CD14-positive monocyte (primary cell): ENCODE results near the gene BEST4. TPM values are rescaled to one million over a fixed set of nuclear protein-coding genes. Genes with fewer than 3 reads are reported as not detected.

Experiments
- DNase-seq, 3 donors: peaks; one replicate each; pipeline ENCODE4 v3.0.0-alpha.2; 2011 to 2022
- H2AFZ ChIP-seq: 2 replicates; pipeline ENCODE4 v1.6.0; 2012; ENCODE audit warnings: mild to moderate bottlenecking, low read depth, low read length, inconsistent platforms; ENCODE audit not compliant: insufficient read depth, poor library complexity, severe bottlenecking
- H3K27ac ChIP-seq, 2 donors: 1 replicate in 1 of 2; 2 replicates in 1 of 2; pipeline ENCODE4 v1.5.1; 2012 to 2013; ENCODE audit warnings: low read length in 2 of 2, control low read depth in 1 of 2, inconsistent platforms in 1 of 2, low read depth in 1 of 2, mild to moderate bottlenecking in 1 of 2
- H3K27me3 ChIP-seq, 2 donors: one replicate each; pipeline versions ENCODE4 v1.6.0 to v1.6.1; 2011 to 2013; ENCODE audit warnings: low read length in 2 of 2; ENCODE audit not compliant: control insufficient read depth in 2 of 2, insufficient read depth in 2 of 2
- H3K36me3 ChIP-seq, 2 donors: replicated peaks in 1 of 2; 1 replicate in 1 of 2; 2 replicates in 1 of 2; pipeline versions ENCODE4 v1.5.1 to v1.6.1; 2012 to 2013; ENCODE audit warnings: low read length in 2 of 2, control low read depth in 1 of 2, inconsistent platforms in 1 of 2, mild to moderate bottlenecking in 1 of 2; ENCODE audit not compliant: insufficient read depth in 2 of 2, control insufficient read depth in 1 of 2
- H3K4me1 ChIP-seq, 2 donors: 1 replicate in 1 of 2; 2 replicates in 1 of 2; pipeline versions ENCODE4 v1.5.1 to v1.6.1; 2012 to 2013; ENCODE audit warnings: low read length in 2 of 2, control low read depth in 1 of 2, inconsistent platforms in 1 of 2, mild to moderate bottlenecking in 1 of 2, moderate library complexity in 1 of 2; ENCODE audit not compliant: insufficient read depth in 2 of 2, control insufficient read depth in 1 of 2
- H3K4me2 ChIP-seq: replicated peaks from 2 replicates; pipeline ENCODE3; 2012; ENCODE audit warnings: low read length, moderate library complexity, mild to moderate bottlenecking; ENCODE audit not compliant: poor library complexity, severe bottlenecking; ENCODE audit errors: extremely low read depth
- H3K4me3 ChIP-seq, 3 experiments: fragments of 200-600 bp in 1 of 3; sonication (generic) in 1 of 3; replicated peaks in 1 of 3; 1 replicate in 2 of 3; 2 replicates in 1 of 3; pipeline ENCODE4 v1.5.1; 2011 to 2013; ENCODE audit warnings: low read length in 3 of 3, mild to moderate bottlenecking in 3 of 3, control low read depth in 2 of 3, low read depth in 2 of 3, inconsistent platforms in 1 of 3, moderate library complexity in 1 of 3
- H3K79me2 ChIP-seq: 2 replicates; pipeline ENCODE4 v1.6.0; 2012; ENCODE audit warnings: mild to moderate bottlenecking, control low read depth, inconsistent platforms, low read length, moderate library complexity; ENCODE audit not compliant: insufficient read depth
- H3K9ac ChIP-seq: 2 replicates; pipeline ENCODE4 v1.6.0; 2017; ENCODE audit warnings: low read length, mild to moderate bottlenecking; ENCODE audit not compliant: insufficient read depth, poor library complexity, severe bottlenecking
- H3K9me3 ChIP-seq, 2 donors: replicated peaks in 1 of 2; 1 replicate in 1 of 2; 2 replicates in 1 of 2; pipeline versions ENCODE4 v1.5.1 to v1.6.1; 2012 to 2013; ENCODE audit warnings: low read length in 2 of 2, control low read depth in 1 of 2; ENCODE audit not compliant: control insufficient read depth in 1 of 2, insufficient read depth in 1 of 2
- H4K20me1 ChIP-seq: 2 replicates; pipeline ENCODE4 v1.6.0; 2012; ENCODE audit warnings: mild to moderate bottlenecking, low read length, control low read depth, moderate library complexity; ENCODE audit not compliant: insufficient read depth
- H3K27ac Mint-ChIP-seq, 7 donors: one replicate each; pipeline ENCODE4 v1.8.0; 2020; ENCODE audit warnings: mild to moderate bottlenecking in 7 of 7, mixed read lengths in 7 of 7, moderate library complexity in 6 of 7, inconsistent platforms in 2 of 7
- H3K27me3 Mint-ChIP-seq, 3 donors: one replicate each; pipeline ENCODE4 v1.8.0; 2021 to 2022; ENCODE audit warnings: low read depth in 3 of 3, mild to moderate bottlenecking in 3 of 3, mixed read lengths in 3 of 3, moderate library complexity in 3 of 3, inconsistent platforms in 1 of 3
- H3K36me3 Mint-ChIP-seq, 2 donors: one replicate each; pipeline ENCODE4 v1.8.0; 2020; ENCODE audit warnings: mixed read lengths in 2 of 2, inconsistent platforms in 1 of 2, mild to moderate bottlenecking in 1 of 2
- H3K4me1 Mint-ChIP-seq: one replicate; pipeline ENCODE4 v1.8.0; 2020; ENCODE audit warnings: mild to moderate bottlenecking, mixed read lengths
- H3K4me3 Mint-ChIP-seq, 2 donors: one replicate each; pipeline ENCODE4 v1.8.0; 2020; ENCODE audit warnings: mild to moderate bottlenecking in 2 of 2, mixed read lengths in 2 of 2, moderate library complexity in 1 of 2
- H3K9me3 Mint-ChIP-seq, 7 donors: one replicate each; pipeline ENCODE4 v1.8.0; 2020 to 2022; ENCODE audit warnings: mixed read lengths in 7 of 7, mild to moderate bottlenecking in 6 of 7, moderate library complexity in 6 of 7, inconsistent platforms in 2 of 7
- WGBS: methylation state at CpG from one replicate; pipeline ENCODE4 v1.1.5; 2013; ENCODE audit warnings: missing lambda C conversion rate; ENCODE audit not compliant: insufficient coverage; 5-methylcytosine and 5-hydroxymethylcytosine counted together
- intact Hi-C, 2 donors: fragments of 100-400 bp; cut with micrococcal nuclease; formaldehyde crosslinking; loops; one replicate each; pipeline versions ENCODE4 v1.15.0 to v1.15.1; 2023
- polyA plus RNA-seq, 3 donors: library from polyadenylated mRNA; depleted of rRNA in 1 of 3; unstranded in 2 of 3; stranded (reverse) in 1 of 3; fragments of 300-500 nt in 2 of 3; fragments of >200 nt in 1 of 3; fragmentation: Illumina TruSeq in 2 of 3; gene quantifications; 1 replicate in 2 of 3; 2 replicates in 1 of 3; pipeline ENCODE4 v1.2.3, GENCODE V29; 2012 to 2021
- TF ChIP-seq, protein P1 (sequence below): fragments of 200-600 bp; IDR thresholded peaks from one replicate; pipeline ENCODE4 v1.8.0; 2022; ENCODE audit warnings: antibody characterized with exemption, mild to moderate bottlenecking

BEST4 gene
- polyA plus RNA-seq, 3 donors = 0.19 TPM; not detected in 2

DNA sequence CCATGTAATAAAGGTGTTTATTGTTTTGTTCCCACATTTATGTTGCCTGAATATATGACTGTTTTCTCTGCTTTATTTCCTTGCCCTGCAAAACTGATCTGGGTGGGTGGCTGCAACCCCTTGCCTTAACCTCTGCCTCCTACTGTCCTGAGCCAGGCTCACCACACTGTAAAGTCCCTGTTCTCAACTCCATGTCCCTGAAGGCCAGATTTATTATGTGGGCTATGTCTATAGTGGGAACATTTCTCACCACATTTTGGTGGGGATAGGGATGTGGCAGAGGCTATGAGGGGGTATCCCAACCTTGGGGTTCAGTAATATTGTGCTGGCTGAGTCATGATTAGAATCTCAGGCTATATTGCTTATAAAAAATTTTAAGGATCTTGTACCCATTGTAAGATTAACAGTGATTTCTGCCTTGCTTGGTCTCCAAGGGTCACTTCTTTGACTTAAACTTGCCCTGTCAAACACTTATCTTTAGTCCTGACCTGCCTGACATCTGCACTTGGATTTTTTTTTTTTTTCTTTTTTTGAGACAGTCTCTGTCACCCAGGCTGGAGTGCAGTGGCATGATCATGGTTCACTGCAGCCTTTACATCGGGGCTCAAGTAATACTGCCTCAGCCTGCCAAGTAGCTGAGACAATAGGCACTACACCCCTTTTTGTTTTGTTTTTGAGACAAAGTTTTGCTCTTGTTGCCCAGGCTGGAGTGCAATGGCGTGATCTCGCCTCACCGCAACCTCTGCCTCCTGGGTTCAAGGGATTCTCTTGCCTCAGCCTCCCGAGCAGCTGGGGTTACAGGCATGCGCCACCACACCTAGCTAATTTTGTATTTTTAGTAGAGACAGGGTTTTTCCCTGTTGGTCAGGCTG lies 9.0 kb downstream of the BEST4 start:
- H3K27ac ChIP-seq = no peak overlapping the region
- no peak overlapping the region for H3K4me3 Mint-ChIP-seq
- no peak overlapping the region for H3K4me3 ChIP-seq
- no peak overlapping the region for H3K9ac ChIP-seq
- peaks cover 45% of the 10 kb centered on the region for H4K20me1 ChIP-seq
- peaks cover 52 to 57% of the 10 kb centered on the region in 2 donors for H3K36me3 Mint-ChIP-seq
- no peaks in the 10 kb centered on the region for H3K27me3 ChIP-seq
- H3K27ac Mint-ChIP-seq = peak overlapping the region in 6 of 7 donors; percentile 27 to 75 (median 52)
- peaks cover 39% of the 10 kb centered on the region for H3K4me1 Mint-ChIP-seq
- no peaks in the 10 kb centered on the region for H3K9me3 ChIP-seq
- peaks cover 27 to 37% of the 10 kb centered on the region in 2 donors for H3K4me1 ChIP-seq
- peaks cover 32 to 54% of the 10 kb centered on the region in 2 donors for H3K36me3 ChIP-seq
- H3K4me2 ChIP-seq = no peak overlapping the region
- TF ChIP-seq, protein P1, sequence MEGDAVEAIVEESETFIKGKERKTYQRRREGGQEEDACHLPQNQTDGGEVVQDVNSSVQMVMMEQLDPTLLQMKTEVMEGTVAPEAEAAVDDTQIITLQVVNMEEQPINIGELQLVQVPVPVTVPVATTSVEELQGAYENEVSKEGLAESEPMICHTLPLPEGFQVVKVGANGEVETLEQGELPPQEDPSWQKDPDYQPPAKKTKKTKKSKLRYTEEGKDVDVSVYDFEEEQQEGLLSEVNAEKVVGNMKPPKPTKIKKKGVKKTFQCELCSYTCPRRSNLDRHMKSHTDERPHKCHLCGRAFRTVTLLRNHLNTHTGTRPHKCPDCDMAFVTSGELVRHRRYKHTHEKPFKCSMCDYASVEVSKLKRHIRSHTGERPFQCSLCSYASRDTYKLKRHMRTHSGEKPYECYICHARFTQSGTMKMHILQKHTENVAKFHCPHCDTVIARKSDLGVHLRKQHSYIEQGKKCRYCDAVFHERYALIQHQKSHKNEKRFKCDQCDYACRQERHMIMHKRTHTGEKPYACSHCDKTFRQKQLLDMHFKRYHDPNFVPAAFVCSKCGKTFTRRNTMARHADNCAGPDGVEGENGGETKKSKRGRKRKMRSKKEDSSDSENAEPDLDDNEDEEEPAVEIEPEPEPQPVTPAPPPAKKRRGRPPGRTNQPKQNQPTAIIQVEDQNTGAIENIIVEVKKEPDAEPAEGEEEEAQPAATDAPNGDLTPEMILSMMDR = no peak
- no peak for DNase-seq
- no peaks in the 10 kb centered on the region for H3K9me3 Mint-ChIP-seq
- H3K79me2 ChIP-seq = peaks cover 34% of the 10 kb centered on the region
- intact Hi-C loops = loop anchor here (5.0 to 10.0 kb wide), 4 partner anchors 37 to 523 kb away; partner anchors contain the start of gene EIF2B3 (in 1 of the 2)
- no peak overlapping the region for H2AFZ ChIP-seq
- WGBS = 96% methylated on average over 5 of the region's 6 CpGs
- H3K27me3 Mint-ChIP-seq = peaks cover 0 to 3% (median 0%) of the 10 kb centered on the region in 3 donors

DNA sequence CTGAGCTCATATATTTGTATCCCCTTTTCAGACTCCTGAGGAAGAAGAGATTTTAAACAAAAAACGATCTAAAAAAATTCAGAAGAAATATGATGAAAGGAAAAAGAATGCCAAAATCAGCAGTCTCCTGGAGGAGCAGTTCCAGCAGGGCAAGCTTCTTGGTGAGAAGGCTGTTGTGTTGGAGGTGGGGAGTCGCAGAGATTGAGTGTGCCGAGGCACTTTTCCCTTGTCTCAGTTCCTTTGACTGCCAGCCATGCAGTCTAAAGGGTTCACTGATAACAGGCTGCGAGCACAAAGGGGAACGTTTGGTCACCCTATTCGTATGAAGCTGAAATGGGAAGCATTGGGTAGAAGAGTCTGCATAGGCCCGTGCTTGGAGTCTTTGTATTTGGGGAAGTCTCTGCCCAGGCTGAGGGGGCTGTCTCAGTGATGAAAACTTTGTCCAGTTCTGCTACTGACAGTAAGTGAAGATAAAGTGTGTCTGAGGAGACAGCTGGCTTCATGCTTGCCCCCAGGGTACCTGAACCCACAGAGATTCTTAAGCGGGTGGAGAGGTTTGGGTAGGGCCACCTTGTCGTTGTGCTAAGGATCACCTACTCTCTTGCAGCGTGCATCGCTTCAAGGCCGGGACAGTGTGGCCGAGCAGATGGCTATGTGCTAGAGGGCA lies 9.9 kb downstream of the BEST4 start:
- Histone ChIP-seq H3K79me2 (peaks cover 34% of the 10 kb centered on the region), H3K4me3 (no peak overlapping the region), H3K27ac (peak overlapping the region in 1 of 2 donors; percentile 93), H3K9me3 (no peaks in the 10 kb centered on the region), H4K20me1 (peaks cover 45% of the 10 kb centered on the region), H3K4me1 (peaks cover 23 to 31% of the 10 kb centered on the region in 2 donors), H3K9ac (no peak overlapping the region), H3K4me2 (no peak overlapping the region), H3K36me3 (peaks cover 32 to 54% of the 10 kb centered on the region in 2 donors), H3K27me3 (no peaks in the 10 kb centered on the region), H2AFZ (no peak overlapping the region)
- no peaks in the 10 kb centered on the region for H3K9me3 Mint-ChIP-seq
- 49% methylated on average over 8 of the region's 13 CpGs for WGBS
- H3K4me1 Mint-ChIP-seq = peaks cover 34% of the 10 kb centered on the region
- H3K27ac Mint-ChIP-seq = peak overlapping the region; percentile 30 to 79 (median 66)
- H3K27me3 Mint-ChIP-seq = peaks cover 0 to 3% (median 0%) of the 10 kb centered on the region in 3 donors
- no peak overlapping the region for H3K4me3 Mint-ChIP-seq
- intact Hi-C loops = loop anchor here (5.0 to 10.0 kb wide), 4 partner anchors 36 to 524 kb away; partner anchors contain the start of gene EIF2B3 (in 1 of the 2)
- TF ChIP-seq, protein P1 = no peak
- H3K36me3 Mint-ChIP-seq = peaks cover 46 to 57% of the 10 kb centered on the region in 2 donors
- no peak for DNase-seq
